Gastroesophageal sphincter (tissue), 3 donors: ENCODE measurements around the gene PSD2.

ENCODE experiments used
- CTCF ChIP-seq, 4 experiments: fragments of 200-600 bp in 2 of 4; fragments of 450-650 bp in 2 of 4; sonication (generic) in 1 of 4; IDR thresholded peaks; one replicate each; pipeline ENCODE4 v1.5.1; 2017 to 2019; ENCODE audit warnings: antibody characterized with exemption in 4 of 4, mild to moderate bottlenecking in 2 of 4, moderate library complexity in 2 of 4
- POLR2A ChIP-seq, 2 donors: fragments of 450-650 bp; IDR thresholded peaks; one replicate each; pipeline ENCODE4 v1.6.1; 2017; ENCODE audit warnings: antibody characterized with exemption in 2 of 2, mild to moderate bottlenecking in 2 of 2, moderate library complexity in 1 of 2

DNA sequence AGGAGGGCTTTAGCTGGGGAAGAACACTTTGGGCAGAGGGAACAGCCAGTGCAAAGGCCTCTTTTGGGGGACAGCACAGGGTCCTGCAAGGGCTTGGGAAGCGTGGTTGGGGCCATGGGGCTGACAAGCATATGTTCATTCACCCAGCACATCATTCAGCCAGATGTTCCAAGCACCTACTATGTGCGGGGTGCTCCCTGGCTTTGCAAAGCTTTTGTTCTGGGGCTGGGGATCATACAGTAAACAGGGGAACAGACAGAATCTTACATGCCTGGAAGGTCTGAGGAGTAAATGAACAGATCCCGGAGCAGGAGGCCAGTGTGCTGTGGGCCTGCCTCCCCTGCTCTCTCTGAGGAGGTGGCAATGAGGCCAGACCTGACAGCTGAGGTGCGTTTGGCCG lies 16.7 kb downstream of the PSD2 start:
- TF ChIP-seq CTCF (IDR thresholded peaks at IDR 0.05) (no peak), POLR2A (IDR thresholded peaks at IDR 0.05) (no peak)
